ENCODE measurements around the gene ART1.
"Not testable (repeated sequence)": the region's sequence is repeated elsewhere in the genome, so short reads cannot be mapped to it uniquely, and the experiment has no call there.

Gene ART1, protein sequence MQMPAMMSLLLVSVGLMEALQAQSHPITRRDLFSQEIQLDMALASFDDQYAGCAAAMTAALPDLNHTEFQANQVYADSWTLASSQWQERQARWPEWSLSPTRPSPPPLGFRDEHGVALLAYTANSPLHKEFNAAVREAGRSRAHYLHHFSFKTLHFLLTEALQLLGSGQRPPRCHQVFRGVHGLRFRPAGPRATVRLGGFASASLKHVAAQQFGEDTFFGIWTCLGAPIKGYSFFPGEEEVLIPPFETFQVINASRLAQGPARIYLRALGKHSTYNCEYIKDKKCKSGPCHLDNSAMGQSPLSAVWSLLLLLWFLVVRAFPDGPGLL

DNA sequence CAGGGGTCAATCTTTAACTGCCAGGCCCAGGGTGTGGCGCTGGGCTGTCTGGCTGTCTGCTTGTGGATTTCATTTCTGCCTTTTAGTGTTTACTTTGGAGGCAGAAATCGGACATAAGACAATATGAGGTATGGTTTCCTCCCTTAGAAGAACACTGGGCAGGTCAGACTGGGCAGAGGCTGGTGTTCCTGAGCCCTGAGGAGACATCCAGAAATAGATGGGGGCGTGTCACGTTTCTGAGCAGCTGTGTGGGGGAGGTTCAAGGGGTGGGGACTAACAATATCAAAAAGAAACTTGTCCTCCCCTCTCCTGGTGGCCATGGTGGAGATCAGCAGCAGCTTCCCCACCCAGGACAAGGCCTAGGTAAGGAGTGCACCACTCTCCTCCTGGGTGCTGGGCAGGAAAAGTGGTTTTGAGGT, at the start of gene ART1:
TSS of gene ART1 (plus strand) at position 312 of the 419 bp plus-strand sequence. CDS start 14,086 bp downstream, outside the sequence.
- DNase-seq (ENCODE audit: low read depth): no peak

DNA sequence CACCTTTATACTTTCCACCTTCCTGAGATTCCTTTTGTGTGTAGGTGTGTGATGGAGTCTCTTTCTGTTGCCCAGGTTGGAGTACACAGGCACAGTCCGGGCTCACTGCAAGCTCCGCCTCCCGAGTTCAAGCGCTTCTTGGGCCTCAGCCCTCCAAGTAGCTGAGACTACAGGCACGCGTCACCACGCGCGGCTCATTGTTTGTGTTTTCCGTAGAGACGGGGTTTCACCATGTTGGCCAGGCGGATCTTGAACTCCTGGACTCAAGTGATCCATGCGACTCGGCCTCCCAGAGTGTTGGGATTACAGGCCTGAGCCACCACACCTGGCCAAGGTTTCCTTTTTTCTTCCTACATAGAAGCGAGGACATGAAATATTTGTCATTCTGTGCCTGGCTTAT, 47.2 kb upstream of the ART1 start:
- not testable (repeated sequence) for DNase-seq (ENCODE audit: low read depth)

DNA sequence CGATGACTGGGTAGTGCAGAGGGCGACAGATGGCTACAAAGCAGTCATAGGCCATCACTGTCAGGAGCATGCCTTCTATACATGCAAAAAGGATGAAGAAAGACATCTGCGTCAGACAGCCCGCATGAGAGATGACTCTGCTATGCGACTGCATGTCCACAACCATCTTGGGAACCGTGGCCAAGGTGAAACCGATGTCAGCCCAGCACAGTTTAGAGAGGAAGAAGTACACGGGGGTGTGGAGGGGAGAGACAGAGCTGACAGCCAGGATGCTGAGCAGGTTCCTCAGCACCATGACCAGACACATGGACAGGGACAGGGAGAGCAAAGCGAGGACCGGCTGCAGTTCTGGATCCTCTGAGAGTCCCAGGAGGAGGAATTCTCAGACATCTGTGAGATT, 44.7 kb upstream of the ART1 start:
- DNase-seq (ENCODE audit: low read depth): not testable (repeated sequence)

DNA sequence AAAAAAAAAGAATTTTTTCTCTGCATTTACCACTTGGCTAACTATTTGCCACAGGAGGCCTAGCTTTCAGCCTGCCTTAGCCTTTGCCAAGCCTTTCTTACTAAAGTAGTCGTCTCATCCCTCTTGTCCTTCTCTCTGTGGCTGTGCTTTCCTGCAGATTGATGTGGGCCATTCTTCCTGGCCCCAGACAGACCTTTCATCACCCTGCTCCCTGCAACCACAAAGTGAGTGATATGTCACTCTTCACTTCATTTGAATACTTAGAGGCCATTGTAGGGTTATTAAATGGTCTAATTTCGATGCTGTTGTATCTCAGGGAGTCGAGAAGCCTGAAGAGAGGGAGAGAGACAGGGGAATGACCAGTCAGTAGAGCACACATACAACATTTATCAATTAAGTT, 40.8 kb upstream of the ART1 start:
- DNase-seq (ENCODE audit: low read depth): no peak

DNA sequence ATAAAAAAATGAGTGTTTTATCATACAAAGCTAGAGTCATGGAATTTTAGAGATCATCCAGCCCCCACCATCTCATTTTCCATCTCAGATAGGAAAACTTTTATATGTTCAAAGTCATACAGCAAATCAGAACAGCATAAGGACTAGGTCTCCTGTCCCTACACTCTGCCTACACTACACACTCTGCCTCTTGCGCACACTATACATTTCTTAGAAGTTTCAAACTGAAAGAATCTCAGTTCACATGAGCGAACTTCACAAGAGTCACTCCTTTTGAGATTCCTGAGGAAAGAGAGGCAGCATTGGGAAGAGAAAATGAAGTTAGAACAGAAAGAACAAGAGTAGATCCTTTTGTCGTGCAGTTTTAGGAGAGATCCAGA, 39.7 kb upstream of the ART1 start:
- no peak for DNase-seq (ENCODE audit: low read depth)

DNA sequence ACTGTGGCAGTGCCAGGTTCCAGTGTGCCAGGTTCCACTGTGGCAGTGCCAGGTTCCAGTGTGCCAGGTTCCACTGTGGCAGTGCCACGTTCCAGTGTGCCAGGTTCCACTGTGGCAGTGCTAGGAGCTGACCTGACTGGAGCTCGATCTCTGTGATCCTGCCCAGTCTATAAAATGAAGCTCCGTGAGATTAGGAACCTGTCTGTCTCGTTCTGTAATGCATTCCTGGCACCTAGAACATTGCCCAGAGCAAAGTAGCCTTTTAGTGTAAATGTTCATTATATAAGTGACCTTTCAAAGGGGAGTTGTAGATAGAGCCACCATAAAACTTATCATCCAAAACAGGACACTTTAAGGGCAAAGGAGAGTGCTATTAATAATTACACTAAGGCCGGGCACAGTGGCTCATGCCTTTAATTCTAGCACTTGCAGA, 39.1 kb upstream of the ART1 start:
- no peak for DNase-seq (ENCODE audit: low read depth)

DNA sequence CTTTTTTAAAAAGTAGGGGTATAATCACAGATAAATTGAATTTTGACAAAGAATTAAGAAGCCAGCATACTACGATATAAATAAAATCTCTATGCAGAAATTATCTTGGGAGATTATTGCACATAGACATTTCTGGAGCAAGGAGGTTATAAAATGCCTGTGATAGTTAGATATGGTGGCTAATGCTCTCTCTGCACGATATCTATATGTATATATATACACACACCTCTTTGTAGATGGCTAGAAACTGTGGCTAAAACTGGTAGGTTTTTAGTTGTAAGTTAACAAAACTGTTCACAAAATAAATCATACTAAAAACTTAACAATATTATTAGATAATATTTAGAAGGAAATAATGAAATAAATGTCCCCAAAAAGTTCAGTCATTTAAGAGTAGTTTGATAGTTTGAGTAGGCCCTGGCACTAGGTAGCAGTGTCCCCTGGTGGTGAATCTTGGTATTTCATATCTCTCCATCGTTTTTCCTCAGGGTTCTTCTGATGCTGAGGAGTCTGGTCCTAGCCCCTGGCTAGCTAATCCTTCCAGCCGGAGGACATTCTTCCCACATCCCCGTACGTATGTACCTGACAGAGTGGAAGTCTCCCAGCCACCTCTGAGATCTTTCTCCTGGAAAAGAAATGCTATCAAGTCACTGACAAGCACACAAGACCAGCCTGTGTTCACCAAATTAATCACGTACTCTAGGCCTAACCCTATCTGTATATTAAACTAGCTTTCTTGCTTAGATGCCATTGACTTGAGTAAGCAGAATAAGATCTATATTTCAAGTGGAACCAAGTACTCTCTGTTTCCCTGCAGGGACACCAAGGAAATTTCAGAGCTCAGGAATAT, 35.3 kb upstream of the ART1 start:
- DNase-seq (ENCODE audit: low read depth): peak; percentile 19

DNA sequence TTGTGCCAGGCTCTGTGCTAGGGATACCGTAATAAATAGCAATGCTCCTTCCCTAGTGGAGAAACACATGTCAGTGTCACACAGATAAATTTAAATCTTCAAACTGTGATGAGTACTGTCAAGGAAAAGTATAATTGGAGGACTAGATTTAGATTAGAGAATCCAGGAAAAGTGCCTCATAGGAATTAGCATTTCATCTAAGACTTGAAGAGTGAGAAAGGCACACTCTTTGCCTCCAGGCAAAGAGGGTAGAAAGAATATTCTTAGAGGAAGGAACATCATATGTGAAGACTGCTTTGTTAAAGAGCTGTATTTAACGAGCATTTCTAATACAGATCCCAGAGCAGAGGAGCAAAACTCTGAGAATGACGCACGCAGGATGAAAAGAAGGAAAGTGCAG, 34.1 kb upstream of the ART1 start:
- DNase-seq (ENCODE audit: low read depth): no peak

DNA sequence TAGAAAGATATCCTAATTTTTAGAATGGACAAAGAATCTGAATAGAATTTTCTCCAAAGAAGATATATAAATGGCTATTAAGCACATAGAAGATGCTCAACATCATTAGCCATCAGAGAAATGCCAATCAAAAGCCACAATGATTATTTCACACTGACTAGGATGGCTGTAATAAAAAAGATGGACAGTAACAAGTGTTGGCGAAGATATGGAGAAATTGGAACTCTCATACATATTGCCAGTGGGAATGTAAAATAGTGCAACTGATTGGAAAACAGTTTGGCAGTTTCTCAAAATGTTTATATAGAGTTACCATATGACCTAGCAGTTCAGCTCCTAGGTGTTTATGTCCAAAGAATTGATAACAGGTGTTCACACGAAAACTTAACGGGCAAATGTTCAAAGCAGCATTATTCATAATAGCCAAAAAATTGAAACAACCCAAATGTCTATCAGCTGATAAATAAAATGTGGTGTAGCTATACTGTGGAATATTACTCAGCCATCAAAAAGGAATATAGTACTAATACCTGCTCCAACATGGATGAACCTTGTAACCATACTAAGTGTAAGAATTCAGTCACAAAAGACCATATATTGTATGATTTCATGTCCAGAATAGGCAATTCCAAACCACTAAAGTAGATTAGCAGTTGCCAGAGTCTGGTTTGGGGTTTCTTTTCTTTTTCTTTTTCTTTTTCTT, 32.8 kb upstream of the ART1 start:
- DNase-seq (ENCODE audit: low read depth): no peak

DNA sequence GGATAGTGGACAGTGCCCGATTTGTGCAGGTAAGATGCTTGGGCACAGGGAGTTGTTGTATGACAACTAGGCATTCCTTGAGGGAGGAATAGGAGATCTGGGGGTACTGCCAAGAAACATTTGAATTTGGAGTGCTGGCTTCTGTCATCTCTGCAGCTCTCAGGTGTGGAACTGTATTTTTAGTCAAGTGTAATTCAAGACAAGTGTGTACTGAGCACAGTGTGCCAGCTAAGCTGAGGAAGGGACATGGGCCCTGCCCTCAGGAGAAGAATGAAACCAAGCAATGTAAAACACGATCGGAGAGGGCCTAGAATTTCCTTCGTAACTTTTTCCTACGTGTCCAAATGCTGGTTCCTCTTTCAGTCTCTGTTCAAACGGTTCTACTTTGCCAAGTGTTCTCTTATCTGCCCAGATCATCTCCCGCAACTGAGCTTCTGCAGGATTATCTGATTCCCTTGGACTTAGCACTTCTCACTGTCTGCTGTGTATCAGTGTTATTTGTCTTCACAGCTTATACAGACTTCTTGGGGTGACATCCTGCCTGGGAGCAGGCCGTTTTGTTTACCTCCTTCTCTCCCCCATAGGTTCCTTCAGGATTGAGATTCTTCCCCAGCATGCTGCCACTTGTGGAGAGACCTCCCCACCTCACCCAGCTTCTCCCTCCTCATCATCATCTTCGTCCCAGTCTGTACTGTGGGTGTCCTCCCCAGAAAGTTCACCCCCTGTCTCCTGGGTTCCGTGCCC, 30.8 kb upstream of the ART1 start:
- no peak for DNase-seq (ENCODE audit: low read depth)

DNA sequence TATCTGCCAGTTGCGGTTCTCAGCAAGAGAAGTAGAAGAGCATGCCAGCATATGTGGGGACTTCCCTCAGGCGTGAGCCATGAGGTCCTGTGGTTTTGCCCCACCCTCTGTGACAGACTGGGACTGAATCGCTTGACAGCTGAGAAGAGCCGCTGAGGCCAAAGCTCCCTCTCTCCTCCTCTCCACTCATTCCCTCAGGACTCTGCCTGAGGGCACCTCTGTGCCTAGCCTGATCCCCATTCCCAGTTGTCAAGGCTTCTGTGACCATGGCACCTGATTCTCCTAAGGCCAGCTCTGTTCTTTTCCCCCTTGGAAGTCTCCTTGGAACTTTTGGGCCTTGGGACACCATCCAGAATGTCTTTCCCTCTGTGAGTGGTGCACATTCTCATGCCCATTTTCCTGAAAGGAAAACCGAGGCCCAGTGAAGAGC, 30.2 kb upstream of the ART1 start:
- no peak for DNase-seq (ENCODE audit: low read depth)

DNA sequence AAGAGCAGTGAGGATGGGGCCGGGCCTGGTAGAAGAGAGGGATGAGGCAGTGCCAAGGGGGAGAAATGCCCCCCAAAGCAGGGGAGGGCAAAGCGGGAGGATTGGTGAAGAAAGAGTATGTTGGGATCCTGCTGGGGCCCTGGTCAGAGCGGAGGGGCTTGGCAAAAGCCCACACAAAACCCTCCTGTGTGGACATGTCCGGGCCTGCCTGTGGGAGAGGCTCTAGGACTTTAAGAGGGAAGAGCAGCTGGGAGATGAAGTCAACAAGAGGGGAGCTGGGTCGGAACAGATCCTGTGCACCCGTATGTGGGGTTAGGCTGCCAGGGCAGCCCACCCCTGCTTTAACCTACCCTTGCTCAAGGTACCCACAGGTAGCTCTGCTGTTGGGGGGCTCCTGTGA, 28.9 kb upstream of the ART1 start:
- no peak for DNase-seq (ENCODE audit: low read depth)

DNA sequence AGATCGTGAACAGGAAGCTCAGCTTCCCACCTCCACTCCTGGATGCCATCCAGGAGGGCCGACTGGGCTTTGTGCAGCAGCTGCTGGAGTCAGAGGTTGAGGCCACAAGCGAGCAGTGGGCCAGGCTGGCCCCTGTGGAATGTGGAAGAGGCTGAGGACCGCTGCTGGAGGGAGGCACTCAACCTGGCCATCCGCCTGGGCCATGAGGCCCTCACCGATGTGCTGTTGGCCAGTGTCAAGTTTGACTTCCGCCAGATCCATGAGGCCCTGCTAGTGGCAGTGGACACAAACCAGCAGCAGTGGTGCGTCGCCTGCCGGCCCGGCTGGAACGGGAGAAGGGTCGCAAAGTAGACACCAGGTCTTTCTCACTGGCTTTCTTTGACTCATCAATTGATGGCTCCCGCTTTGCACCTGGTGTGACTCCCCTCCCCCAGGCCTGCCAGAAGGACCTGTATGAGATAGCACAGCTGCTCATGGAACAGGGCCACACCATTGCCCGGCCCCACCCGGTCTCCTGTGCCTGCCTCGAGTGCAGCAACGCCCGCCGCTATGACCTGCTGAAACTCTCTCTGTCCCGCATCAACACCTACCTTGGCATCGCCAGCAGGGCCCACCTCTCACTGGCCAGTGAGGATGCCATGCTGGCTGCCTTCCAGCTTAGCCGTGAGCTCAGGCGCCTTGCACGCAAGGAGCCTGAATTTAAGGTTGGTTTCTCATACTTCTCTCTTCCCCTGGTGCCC, 28.0 kb upstream of the ART1 start:
- DNase-seq (ENCODE audit: low read depth): no peak

DNA sequence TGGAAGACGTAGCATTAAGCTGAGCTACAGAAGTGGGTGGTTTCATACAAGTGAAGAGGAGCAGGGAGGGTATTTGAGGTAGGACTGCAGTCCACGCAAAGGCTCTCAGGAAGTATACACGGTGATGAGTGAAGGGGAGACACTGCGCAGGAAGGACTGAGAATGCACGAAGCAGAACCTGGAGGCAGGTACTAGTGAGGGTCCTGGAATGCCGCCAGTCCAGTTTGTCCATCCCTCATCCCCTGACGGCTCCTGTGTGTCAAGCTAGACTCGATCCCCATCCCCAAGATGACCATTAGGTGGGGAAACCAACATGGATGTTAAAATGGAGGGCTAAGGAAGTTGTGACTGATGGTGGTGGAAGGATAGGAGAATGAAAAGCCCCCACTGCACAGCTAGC, 26.9 kb upstream of the ART1 start:
- no peak for DNase-seq (ENCODE audit: low read depth)

DNA sequence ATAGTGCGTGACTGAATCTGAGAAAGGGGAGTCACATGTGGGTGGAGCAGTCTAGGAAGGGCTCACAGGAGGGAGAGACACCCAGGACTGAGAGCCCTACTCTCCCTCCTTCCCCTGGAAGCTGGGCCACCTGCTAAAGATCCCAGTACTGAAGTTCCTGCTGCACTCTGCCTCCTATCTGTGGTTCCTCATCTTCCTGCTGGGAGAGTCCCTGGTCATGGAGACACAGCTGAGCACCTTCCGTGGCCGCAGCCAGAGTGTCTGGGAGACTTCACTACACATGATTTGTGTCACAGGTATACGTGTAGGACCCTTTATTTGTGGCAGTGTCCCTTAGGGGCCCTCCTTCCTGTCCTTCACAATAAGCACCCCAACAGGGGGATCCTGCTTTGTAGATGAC, 22.4 kb upstream of the ART1 start:
- DNase-seq (ENCODE audit: low read depth): no peak

DNA sequence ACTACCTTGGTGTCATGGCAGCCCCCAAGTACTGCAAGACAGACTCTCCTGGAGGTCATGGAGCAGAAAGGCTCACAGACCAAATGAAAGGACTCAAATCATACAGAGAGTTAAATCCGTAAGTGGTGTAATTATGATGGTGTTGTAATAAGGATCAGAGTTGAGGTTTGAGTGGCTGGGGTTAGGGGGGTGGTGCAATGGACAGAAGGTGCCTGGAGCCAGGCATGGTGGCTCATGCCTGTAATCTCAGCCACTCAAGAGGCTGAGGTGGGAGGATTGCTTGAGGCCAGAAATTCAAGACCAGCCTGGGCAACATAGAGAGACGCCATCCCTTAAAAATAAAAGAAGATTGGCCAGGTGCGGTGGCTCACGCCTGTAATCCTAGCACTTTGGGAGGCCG, 21.8 kb upstream of the ART1 start:
- DNase-seq (ENCODE audit: low read depth): no peak

DNA sequence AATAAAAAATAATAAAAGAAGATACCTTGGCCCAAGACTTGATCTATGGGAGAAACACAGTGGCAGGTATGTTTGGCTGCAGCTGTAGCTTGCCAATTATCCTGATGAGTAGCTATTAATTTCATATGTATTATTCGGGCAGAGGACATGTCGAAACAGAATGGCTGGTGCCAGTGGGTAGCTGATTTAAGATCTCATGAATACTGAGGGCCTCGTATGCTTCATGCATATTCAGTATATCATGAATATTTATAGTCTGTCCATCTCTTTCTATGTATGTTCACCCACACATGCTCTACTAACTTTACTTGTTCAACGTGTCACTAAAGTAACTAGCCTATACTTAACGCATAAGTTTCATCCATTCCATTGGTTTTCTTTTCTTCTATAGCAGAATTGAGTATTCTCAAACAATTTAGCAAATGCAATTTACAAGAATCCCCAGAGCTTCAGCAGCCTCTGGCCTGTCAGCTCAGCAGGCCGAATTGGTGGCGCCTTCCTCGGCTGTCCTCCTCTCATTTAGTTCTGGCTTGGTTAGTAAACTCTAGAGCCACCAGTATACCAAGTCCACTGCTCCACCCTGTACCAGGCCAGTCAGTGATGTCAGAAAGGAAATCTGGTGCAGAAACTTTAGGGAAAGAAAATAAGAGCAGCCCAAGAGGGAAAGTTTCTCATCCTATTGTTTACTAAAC, 21.0 kb upstream of the ART1 start:
- DNase-seq (ENCODE audit: low read depth): no peak

DNA sequence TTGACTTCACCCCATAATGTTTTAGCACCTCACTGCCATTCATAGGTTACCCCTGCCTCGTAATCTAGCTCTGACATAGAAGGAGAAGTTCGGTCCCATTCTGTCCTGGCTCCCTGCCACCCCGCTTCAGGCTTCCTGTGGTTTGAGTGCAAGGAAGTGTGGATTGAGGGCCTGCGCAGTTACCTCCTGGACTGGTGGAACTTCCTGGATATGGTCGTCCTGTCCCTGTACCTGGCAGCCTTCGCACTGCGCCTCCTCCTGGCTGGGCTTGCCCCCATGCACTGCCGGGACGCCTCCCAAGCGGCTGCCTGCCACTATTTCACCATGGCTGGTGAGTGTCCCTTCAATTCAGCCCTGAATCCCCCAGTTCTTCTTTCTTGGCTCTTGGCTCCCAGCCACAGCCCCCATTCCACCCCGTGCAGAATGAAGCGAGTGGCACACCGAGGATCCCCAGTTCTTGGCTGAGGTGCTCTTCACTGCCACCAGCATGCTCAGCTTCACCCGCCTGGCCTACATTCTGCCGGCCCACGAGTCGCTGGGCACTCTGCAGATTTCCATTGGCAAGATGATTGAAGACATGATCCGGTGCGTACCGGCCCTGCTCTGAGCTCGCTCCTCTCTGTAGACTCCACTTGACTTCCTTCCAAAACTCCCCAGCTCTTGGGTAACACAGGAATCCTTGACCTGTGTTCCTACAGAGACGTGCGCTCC, 18.5 kb upstream of the ART1 start:
- no peak for DNase-seq (ENCODE audit: low read depth)

DNA sequence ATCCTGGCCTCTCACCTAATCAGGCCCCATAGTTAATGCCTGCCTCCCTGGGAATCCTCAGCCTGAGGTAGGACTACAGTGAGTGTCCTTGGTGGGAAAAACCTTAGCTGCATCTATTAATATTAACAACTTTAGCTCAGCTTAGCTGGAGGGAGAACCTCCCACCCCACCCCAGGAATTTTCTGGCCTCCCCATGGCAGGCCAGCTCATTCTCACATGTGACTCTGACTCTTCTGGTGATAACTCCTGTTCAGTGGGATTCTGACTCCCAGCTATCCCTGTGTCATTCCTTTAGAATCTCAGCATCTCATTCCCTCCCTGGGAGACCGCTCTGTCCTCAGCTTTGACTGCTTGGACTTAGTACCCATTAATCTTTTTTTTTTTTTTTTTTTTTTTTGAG, 17.6 kb upstream of the ART1 start:
- peak; percentile 22 for DNase-seq (ENCODE audit: low read depth)

DNA sequence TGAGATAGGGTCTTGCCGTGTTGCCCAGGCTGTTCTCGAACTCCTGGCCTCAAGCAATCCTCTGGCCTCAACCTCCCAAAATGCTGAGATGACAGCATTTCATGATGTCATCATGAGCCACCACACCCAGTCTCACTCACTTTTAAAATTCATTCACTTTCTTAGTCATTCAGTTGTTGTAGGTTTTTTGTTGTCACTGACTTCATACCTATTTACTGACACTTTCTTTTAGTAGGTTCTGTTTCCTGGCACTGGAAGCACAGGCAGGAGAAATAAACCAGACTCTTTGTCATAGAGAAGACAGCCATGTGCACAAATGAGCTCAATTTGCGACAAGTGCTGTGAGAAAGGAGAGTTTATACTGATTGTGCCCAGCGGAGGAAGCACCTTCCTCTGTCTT, 13.6 kb upstream of the ART1 start:
- DNase-seq (ENCODE audit: low read depth): no peak

Measured in HS-27A (cell line).